ENCODE results near the gene ZW10.

- no peak for TF ChIP-seq CTCF (conservative IDR thresholded peaks at IDR 0.05)
- no peak for TF ChIP-seq EZH2 (IDR thresholded peaks at IDR 0.05; ENCODE audit: low read depth)
Observed at GRCh38 chr11:113725407-113725806, 48.1 kb downstream of the ZW10 start.

Data from PC-9 (cell line).